ENCODE data around the gene GADD45G. TPM values are rescaled to one million over a fixed set of nuclear protein-coding genes. Genes with fewer than 3 reads are reported as not detected.
A peak's percentile ranks its signal among the peaks of the same experiment; 100 is the strongest.

GADD45G gene
- total RNA-seq, 1 experiment from 2014 or later = 0.12 TPM

- DNase-seq (ENCODE audit: low read depth) = no peak
Measured at GRCh38 chr9:89630508-89630907, 25.7 kb downstream of the GADD45G start.

- DNase-seq (ENCODE audit: low read depth) = no peak
Measured at GRCh38 chr9:89631384-89631783, 26.6 kb downstream of the GADD45G start.

GRCh38 chr9:89632192-89632733, 27.5 kb downstream of the GADD45G start:
- no peak for DNase-seq (ENCODE audit: low read depth)

- no peak for DNase-seq (ENCODE audit: low read depth)
Measured at GRCh38 chr9:89632736-89633135, 27.9 kb downstream of the GADD45G start.

GRCh38 chr9:89633404-89633803, 28.6 kb downstream of the GADD45G start:
- DNase-seq (ENCODE audit: low read depth) = no peak

- DNase-seq (ENCODE audit: low read depth) = no peak
Measured at GRCh38 chr9:89633920-89634319, 29.1 kb downstream of the GADD45G start.

- peak; percentile 4 for DNase-seq (ENCODE audit: low read depth)
Measured at GRCh38 chr9:89634995-89635742, 30.4 kb downstream of the GADD45G start.

GRCh38 chr9:89635816-89636215, 31.0 kb downstream of the GADD45G start:
- DNase-seq (ENCODE audit: low read depth) = no peak

- DNase-seq (ENCODE audit: low read depth) = no peak
Measured at GRCh38 chr9:89637787-89638186, 33.0 kb downstream of the GADD45G start.

GRCh38 chr9:89638359-89638758, 33.5 kb downstream of the GADD45G start:
- no peak for DNase-seq (ENCODE audit: low read depth)

GRCh38 chr9:89638893-89639292, 34.1 kb downstream of the GADD45G start:
- no peak for DNase-seq (ENCODE audit: low read depth)

- DNase-seq (ENCODE audit: low read depth) = no peak
Measured at GRCh38 chr9:89639367-89639795, 34.6 kb downstream of the GADD45G start.

GRCh38 chr9:89639961-89640360, 35.1 kb downstream of the GADD45G start:
- no peak for DNase-seq (ENCODE audit: low read depth)

- no peak for DNase-seq (ENCODE audit: low read depth)
Measured at GRCh38 chr9:89640361-89640760, 35.5 kb downstream of the GADD45G start.

GRCh38 chr9:89640801-89641200, 36.0 kb downstream of the GADD45G start:
- no peak for DNase-seq (ENCODE audit: low read depth)

- DNase-seq (ENCODE audit: low read depth) = no peak
Measured at GRCh38 chr9:89641980-89642379, 37.2 kb downstream of the GADD45G start.

GRCh38 chr9:89642789-89643188, 38.0 kb downstream of the GADD45G start:
- no peak for DNase-seq (ENCODE audit: low read depth)

- no peak for DNase-seq (ENCODE audit: low read depth)
Measured at GRCh38 chr9:89646189-89646939, 41.6 kb downstream of the GADD45G start.

GRCh38 chr9:89647366-89648128, 42.7 kb downstream of the GADD45G start:
- DNase-seq (ENCODE audit: low read depth) = no peak

GRCh38 chr9:89648247-89649000, 43.6 kb downstream of the GADD45G start:
- DNase-seq (ENCODE audit: low read depth) = no peak

- DNase-seq (ENCODE audit: low read depth) = no peak
Measured at GRCh38 chr9:89649039-89649691, 44.4 kb downstream of the GADD45G start.
